GM19324 (cell line): Measurements from ENCODE around the gene TXNIP.

Source experiments
- ATAC-seq: cut with Tn5 transposase; IDR thresholded peaks from one replicate; pipeline ENCODE4 v1.9.1; 2021; ENCODE audit warnings: mild to moderate bottlenecking, moderate library complexity; ENCODE audit not compliant: unreplicated experiment, low FRiP score

TXNIP gene

GRCh38 chr1:145964328-145965118, 31.9 kb downstream of the TXNIP start, which contains the start of the genes ANKRD34A and POLR3GL:
Gene ANKRD34A (minus strand): TSS chr1:145964575. CDS start chr1:145961759, 2,816 bp downstream.
Gene POLR3GL (plus strand): TSS chr1:145964690. CDS start chr1:145974866, 10,176 bp downstream.
- peak; percentile 92 for ATAC-seq

GRCh38 chr1:145963265-145964019, 32.9 kb downstream of the TXNIP start:
- ATAC-seq, result no peak

DNA sequence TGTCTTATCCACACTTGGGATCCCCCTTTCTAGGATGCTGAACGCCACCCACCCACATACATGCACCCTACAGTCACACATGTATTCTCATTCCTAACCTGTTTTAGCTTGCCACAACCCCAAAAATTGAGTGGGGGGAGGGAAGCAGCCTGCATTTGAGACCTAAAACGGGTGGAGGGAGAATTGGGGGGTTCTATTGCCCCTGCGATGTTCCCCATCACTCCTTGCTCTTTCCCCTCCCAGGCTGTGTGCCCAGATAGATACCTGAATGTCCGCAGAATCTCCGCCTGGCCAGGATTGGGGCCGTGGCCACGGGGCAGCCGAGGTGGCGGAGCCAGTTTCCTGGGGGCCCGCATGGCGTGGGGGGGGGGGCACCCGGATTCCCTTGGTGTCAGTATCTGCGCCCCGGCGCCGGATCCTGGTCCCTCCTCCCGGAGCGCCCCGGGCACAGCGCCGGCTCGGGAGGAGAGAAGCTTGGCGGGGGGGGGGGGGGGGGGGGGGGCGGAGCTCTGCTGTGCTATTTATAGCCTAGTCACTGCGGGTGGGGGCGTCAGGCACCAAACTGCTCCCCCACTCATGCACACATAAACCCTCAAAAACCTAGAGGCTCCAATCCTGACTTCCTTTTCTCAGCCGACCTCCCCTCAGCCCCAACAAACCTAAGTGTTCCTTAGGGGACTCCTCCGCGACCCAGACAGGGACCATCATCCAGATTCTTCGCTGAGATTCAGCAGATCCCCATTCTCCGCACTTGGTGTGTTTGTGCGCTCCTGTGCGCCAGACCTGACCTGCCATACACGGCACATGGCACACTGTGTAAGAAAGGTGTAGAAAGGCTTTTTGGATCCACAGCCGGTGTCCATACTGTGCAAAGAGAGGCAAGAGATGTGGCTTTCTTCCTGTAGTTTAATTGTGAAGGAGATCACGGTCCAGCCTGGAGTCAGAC, 33.9 kb downstream of the TXNIP start:
- ATAC-seq, result no peak

DNA sequence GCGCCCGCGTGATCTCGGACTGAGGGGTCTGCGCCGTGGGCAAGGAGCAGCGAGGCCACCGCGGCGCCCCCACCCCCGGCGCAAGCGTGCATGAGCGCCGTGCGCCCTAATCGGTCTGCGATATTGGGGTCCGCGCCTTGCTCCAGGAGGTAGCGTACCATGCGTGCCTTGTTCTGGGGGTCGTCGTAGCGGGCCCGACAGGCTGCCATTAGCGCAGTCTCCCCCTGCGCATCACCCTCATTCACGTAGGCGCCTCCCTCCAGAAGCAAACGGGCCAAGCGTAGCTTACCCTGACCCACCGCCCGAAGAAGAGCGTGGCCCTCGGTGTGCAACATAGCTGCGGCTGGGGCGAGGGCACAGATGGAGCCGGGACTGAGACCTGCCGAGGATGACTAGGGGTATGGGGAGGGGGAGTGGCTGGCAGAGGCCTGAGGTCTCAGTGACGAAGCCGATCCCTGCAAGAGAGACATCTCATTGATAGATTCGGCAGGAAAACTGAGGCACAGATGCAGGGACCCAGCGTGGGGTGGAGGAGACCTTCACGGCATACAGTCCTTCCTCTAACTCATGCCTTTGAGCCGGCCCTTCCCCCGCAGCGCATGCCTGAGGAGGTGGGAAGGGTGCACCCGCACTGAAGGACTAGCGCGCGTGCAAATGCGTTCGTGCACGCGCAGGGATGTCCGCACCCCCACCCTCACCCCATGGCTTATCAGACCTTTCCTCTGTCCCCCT, 34.8 kb downstream of the TXNIP start:
- no peak for ATAC-seq

GRCh38 chr1:145961109-145961424, 35.3 kb downstream of the TXNIP start:
- no peak for ATAC-seq

DNA sequence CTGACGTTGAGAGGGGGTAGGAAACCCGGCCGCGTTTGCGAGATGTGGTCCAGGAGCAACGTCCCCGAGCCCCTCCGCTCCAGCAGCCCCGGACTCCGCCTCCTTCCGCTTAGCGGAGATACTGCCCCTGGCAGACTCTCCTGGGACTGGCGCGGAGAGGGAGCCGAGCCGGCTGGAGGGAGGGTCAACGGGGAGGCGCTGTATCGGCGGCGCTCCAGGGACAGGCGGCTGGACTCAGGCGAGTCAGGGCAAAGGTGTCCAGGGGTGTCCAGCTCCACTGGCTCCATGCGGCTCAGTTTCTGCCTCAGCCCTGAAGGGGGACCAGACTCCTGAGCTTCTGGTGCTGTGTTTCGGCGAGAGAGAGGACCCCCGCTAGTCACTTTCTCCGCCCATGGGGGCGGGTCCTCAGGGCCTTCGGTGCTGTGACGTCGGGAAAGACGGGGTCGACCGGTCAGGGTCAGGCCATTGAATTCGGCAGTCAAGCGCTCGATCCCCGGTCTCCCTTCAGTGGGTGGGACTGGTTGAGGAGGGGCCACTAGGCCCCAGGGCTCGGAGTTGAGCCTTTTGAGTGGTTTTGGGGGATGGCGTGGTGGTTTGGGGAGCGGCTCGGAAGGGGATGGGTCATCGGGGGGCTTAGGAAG, 35.8 kb downstream of the TXNIP start:
- ATAC-seq, result no peak

DNA sequence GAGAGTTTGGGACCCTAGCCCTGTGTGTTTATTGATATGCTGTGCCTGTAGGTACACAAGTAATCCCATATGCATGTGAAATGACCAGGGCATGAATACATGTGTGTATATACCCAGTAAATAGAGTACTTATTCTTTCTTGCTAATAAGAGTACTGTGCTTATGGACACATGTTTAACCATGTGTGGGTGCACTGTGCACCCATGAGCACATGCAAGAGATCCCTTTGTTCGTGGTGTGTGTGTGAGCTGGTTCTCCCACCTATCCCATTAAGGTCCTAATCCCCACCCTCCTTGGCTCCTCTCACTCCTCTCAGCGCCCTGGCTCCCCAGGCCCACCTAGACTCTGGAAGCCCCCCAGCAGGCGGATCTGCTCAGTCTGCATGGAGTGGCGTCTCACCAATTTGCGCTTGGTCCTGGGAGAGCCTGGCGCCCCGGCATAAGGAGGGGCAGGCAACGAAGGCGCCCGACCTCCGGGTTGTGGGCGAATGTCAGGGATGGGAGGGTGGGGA, 36.4 kb downstream of the TXNIP start:
- no peak for ATAC-seq

- no peak for ATAC-seq
Observed at GRCh38 chr1:145959333-145959732, 37.0 kb downstream of the TXNIP start.

DNA sequence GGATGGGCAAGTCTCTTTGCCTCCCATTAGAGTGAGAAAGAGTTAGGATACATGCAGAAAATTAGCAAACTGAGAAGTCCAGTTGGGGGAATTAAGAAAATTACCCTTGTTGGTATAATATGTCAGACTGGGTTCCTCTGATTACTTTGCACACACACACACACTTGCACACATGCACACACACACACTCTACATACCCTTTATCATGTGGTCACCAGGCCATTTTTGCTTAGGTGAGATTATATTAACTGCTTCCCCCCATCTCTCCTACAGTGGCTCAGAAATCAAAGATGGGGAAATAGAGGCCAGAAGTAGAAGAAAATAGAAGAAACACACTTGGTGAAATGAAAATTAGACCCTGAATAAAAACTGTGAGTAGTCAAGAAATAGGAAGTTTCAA, 37.6 kb downstream of the TXNIP start:
- no peak for ATAC-seq

DNA sequence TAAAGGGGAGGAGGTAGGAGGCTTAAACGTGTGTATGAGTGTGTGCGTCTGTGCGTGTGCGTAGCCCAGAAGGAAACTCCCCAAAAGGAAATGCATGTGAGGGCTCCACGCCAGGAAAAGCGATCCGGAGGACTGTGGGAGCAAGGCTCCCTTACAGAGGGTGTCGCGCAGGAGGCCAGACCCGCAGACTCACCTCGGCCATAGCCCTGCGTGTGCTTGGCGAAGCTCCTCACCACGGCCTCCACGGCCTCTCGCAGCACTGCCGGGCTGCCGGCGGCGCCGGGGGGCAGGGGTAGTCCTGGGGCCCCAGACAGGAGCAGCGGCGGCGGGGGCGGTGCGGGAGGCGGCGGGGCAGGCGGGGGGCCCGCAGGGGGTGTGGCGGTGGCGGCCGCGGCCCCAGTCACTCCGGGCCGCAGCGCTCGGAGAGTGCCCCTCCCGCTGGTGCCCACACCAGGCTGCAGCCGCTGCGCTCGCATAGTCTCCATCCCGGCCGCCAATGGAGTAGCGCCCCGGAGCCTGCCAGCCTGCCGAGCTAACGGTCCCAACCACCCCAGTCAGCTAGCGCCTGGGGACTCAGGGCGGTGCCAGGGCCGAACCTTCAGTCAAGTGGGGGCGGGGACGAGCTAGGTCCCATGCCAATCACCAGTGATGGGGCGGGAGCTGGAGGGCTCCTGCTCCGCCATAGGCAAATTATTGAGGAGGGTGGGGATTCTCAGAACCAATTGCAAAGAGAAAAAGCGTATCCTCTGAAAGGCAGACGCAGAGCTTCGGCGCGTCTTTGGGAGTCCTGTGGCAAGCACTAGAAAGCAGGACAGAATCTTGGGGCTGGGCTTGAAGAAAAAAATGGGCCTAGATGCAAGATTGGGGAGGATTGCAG, 38.7 kb downstream of the TXNIP start, which contains the start of gene LIX1L:
TSS of gene LIX1L (minus strand) at position 575 of the 877 bp plus-strand sequence. CDS start at position 485, 90 bp downstream.
- ATAC-seq, result peak; percentile 91

DNA sequence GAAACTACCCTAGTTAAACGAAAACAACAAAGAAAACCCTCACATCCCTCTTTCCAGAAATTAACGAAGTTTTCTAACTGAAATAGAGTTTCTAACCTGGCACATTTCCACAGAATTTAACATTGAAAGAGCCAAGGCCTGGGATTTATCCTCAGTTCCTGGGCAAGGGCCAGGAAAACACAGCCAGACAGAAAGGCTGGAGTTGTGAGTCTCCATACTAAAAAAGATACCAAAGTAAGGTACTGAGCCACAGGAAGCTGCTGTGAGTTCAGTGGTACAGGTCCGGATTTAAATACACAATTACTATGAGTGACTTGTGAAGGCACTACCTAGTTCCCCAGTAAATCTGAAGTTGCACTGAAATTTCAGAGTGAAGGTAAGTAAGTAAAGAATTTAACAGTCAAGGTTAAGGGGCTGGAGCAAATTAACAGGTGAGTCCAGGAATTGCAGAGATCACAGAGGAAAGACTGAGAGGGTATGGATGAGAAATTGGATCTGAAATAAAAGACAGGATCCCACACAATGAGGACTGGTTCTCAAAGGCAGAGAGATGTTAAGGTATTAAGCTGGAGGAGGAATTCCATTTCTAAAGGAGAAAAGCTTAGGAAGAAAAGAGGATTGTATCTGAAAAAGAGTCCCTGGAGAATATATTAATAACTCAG, 39.5 kb downstream of the TXNIP start:
- no peak for ATAC-seq

DNA sequence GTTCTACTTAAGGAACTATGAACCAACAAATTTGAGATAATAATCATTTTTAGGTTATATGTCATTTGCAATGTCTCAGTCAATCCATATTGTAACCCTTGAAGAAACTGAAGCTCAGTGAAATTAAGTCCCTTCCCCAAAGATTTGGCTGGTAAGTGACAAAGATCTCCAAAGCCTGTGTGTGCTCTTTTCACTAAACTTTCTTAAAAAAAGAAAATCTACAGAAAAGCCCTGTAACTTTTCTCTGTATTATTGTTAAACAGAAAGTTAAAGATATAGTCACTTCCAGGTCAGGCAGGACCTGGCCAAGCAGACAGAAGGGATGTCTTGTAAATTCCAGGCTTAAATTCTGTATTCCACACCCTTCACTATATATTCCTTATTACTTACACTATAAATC, 40.0 kb downstream of the TXNIP start:
- no peak for ATAC-seq

DNA sequence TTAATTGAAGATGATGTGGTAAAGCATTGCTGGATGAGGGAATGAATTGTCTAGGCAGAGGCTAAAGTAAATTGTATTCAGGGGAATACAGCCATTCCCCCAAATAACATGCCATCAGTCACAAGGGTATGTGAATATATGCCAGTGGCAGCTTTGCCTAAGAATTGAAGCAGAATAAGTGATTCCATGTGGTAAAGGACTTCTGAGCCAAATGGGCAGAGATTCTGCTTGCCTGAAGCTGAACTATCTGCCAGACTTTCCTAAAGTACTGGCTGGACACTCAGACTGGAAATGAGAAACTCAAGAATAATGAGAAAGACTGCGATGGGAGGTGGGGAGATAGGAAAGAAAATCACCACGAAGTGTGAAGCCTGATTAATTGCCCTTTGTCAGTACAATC, 40.9 kb downstream of the TXNIP start:
- no peak for ATAC-seq

GRCh38 chr1:145953861-145954260, 42.5 kb downstream of the TXNIP start:
- ATAC-seq, result no peak

DNA sequence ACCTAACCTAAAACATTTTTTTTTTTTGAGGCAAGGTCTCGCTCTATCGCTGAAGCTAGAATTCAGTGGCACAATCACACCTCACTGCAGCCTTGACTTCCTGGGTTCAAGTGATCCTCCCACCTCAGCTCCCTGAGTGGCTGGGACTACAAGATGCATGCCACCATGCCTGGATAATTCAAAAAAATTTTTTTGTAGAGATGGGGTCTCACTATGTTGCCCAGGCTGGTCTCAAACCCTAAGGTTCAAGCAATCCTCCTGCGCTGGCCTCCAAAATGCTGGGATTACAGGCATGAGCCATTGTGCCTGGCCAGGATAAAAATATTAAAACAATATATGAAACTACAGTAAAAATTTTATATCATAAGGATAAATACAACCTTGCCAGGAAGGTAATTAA, 43.5 kb downstream of the TXNIP start:
- no peak for ATAC-seq

DNA sequence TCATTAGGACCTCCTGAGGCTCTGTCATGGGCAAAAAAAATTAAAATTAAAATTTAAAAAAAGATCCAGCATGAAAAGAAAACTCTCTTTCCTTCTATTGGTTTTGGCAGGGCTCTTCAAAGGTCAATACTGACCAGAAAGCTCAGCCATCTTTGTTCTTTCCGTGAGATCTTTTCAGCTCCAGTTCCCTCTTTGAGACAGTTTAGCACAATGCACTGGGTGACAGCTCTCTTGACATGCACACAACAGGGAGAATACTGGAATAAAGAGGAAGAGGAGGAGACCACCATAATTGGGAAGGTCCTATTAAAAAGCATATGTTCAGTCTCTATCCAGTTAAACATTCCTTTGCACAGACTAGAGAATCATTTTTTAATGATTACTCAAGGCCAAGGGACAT, 44.9 kb downstream of the TXNIP start:
- no peak for ATAC-seq

DNA sequence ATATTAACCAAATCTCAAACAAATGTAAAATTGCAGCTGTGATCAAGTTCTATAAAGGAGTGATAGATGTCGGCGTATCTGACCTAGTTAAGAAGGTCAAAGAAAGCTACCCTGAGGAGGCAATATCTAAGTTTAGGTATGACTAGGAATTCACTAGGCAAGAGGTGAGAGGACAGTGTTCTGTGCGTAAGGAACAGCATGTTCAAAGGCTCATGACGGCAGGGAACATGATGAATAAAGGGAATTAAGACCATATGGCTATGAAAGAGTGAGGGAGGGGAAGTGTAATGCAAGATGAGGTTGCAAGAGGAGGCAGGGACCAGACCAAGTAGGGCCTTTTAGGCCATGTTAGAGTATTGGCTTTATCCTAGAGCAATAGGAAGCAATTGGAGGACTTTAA, 47.2 kb downstream of the TXNIP start:
- no peak for ATAC-seq

DNA sequence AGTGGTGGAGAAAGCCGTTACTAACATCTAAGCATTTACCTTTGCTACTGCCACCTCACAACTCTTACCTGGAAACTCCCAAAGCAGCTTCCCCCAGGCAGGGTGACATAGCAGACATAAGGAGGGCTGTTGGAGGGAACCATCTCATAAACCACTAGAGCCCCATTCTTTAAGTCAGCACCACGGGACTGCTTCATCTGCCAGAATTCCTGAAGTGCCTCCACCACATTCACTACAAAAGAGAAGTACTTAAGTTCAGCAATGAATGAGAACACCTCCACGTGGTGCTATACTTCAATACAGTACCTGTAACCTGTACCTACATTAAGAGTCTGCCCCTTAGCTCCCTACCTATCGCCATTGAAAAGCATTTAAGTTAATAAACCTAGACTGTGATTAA, 48.8 kb downstream of the TXNIP start:
- no peak for ATAC-seq
